WTC11 (cell line): ENCODE data around the gene GABRP. TPM values are rescaled to one million over a fixed set of nuclear protein-coding genes. Genes with fewer than 3 reads are reported as not detected.
A peak's percentile ranks its signal among the peaks of the same experiment; 100 is the strongest.

Experiments used
- ATAC-seq: fragments of 200-7000 bp; cut with Tn5 transposase; 2 replicates; pipeline ENCODE4 v1.10.0; 2021; ENCODE audit warnings: mild to moderate bottlenecking, moderate library complexity
- CTCF ChIA-PET: fragments of 300-600 bp; sonication (Branson Sonifier 250); formaldehyde crosslinking; loops from one replicate; lab custom pipeline; 2021; ENCODE audit warnings: antibody characterized with exemption; lab: Charles Lee
- POLR2A ChIA-PET: fragments of 350-600 bp; sonication (Branson Sonifier 250); formaldehyde crosslinking; loops from one replicate; lab custom pipeline; 2021; ENCODE audit warnings: antibody characterized with exemption; lab: Charles Lee
- DNase-seq: peaks from one replicate; pipeline ENCODE4 v3.0.0; 2021; ENCODE audit warnings: low spot score
- H3K27ac Mint-ChIP-seq: 2 replicates; pipeline ENCODE4 v1.8.0; 2021; ENCODE audit warnings: mixed read lengths
- H3K27me3 Mint-ChIP-seq: 2 replicates; pipeline ENCODE4 v1.8.0; 2021; ENCODE audit warnings: low read depth, mild to moderate bottlenecking, moderate library complexity, mixed read lengths
- H3K36me3 Mint-ChIP-seq: 2 replicates; pipeline ENCODE4 v1.8.0; 2021; ENCODE audit warnings: mixed read lengths
- H3K4me1 Mint-ChIP-seq: 2 replicates; pipeline ENCODE4 v1.8.0; 2022; ENCODE audit warnings: mixed read lengths
- H3K4me3 Mint-ChIP-seq: 2 replicates; pipeline ENCODE4 v1.8.0; 2021; ENCODE audit warnings: mild to moderate bottlenecking, moderate library complexity, mixed read lengths
- H3K9me3 Mint-ChIP-seq: 2 replicates; pipeline ENCODE4 v1.8.0; 2021; ENCODE audit warnings: mixed read lengths
- AFF4 ChIP-seq: sonication (generic); formaldehyde crosslinking; IDR thresholded peaks from 2 replicates; pipeline ENCODE4 v1.8.1; 2023; ENCODE audit warnings: mild to moderate bottlenecking, missing genetic modification reagents, borderline replicate concordance
- ATF1 ChIP-seq: sonication (generic); formaldehyde crosslinking; IDR thresholded peaks from 2 replicates; pipeline ENCODE4 v1.8.1; 2023; ENCODE audit warnings: mild to moderate bottlenecking, moderate library complexity, missing genetic modification reagents
- ELF4 ChIP-seq: sonication (generic); formaldehyde crosslinking; IDR thresholded peaks from 2 replicates; pipeline ENCODE4 v1.8.1; 2022; ENCODE audit warnings: low read depth, mild to moderate bottlenecking, moderate library complexity, missing genetic modification reagents
- FOXJ3 ChIP-seq: sonication (generic); formaldehyde crosslinking; IDR thresholded peaks from 2 replicates; pipeline ENCODE4 v1.9.0; 2021; ENCODE audit warnings: missing genetic modification reagents, mild to moderate bottlenecking, borderline replicate concordance
- NR2C2 ChIP-seq: sonication (generic); formaldehyde crosslinking; IDR thresholded peaks from 2 replicates; pipeline ENCODE4 v1.8.0; 2022; ENCODE audit warnings: mild to moderate bottlenecking, missing genetic modification reagents
- ZNF281 ChIP-seq: sonication (generic); formaldehyde crosslinking; IDR thresholded peaks from 2 replicates; pipeline ENCODE4 v1.8.0; 2023; ENCODE audit warnings: mild to moderate bottlenecking, missing genetic modification reagents
- ZNF317 ChIP-seq: sonication (generic); formaldehyde crosslinking; IDR thresholded peaks from 2 replicates; pipeline ENCODE4 v1.8.1; 2023; ENCODE audit warnings: low read depth, mild to moderate bottlenecking, moderate library complexity, missing genetic modification reagents, borderline replicate concordance
- ZNF425 ChIP-seq: fragments of 250-450 bp; sonication (Bioruptor Pico); conservative IDR thresholded peaks from 2 replicates; pipeline ENCODE4 v1.9.0; 2021; ENCODE audit warnings: mild to moderate bottlenecking
- total RNA-seq: library from RNA; stranded (reverse); gene quantifications from 3 replicates; pipeline ENCODE4 v1.2.3, GENCODE V29; 2021
- TF ChIP-seq, protein P1 (sequence below): sonication (generic); formaldehyde crosslinking; IDR thresholded peaks from 2 replicates; pipeline ENCODE4 v1.8.1; 2022; ENCODE audit warnings: mild to moderate bottlenecking, missing genetic modification reagents, moderate library complexity, borderline replicate concordance
- TF ChIP-seq, protein P2 (sequence below): fragments of 200-600 bp; IDR thresholded peaks from 2 replicates; pipeline ENCODE4 v1.8.0; 2022; ENCODE audit warnings: antibody characterized with exemption
- TF ChIP-seq, protein P3 (sequence below): sonication (generic); formaldehyde crosslinking; IDR thresholded peaks from 2 replicates; pipeline ENCODE4 v1.8.1; 2022; ENCODE audit warnings: low read depth, missing genetic modification reagents, borderline replicate concordance

Gene GABRP
- total RNA-seq, 1 experiment from 2014 or later, result 4.8 TPM

GRCh38 chr5:170860818-170861666, 77.5 kb downstream of the GABRP start:
- POLR2A ChIA-PET, result no interaction called here
- H3K9me3 Mint-ChIP-seq, result peaks cover 27% of the 10 kb centered on the region
- TF ChIP-seq ATF1 (CRISPR knock-in tag) (no peak), FOXJ3 (no peak), AFF4 (CRISPR knock-in tag) (no peak), ZNF317 (CRISPR knock-in tag) (peak; percentile 82; the same call in 1 of the 2 replicates), ELF4 (CRISPR knock-in tag) (no peak)
- CTCF ChIA-PET, result no interaction called here
- no peak for DNase-seq
- H3K36me3 Mint-ChIP-seq, result peaks cover 16% of the 10 kb centered on the region
- peak overlapping the region; percentile 61 for H3K4me3 Mint-ChIP-seq
- peaks cover 17% of the 10 kb centered on the region for H3K27me3 Mint-ChIP-seq
- ATAC-seq, result no peak
- H3K27ac Mint-ChIP-seq, result peak overlapping the region; percentile 60
- peaks cover 26% of the 10 kb centered on the region for H3K4me1 Mint-ChIP-seq

- TF ChIP-seq, protein P1, sequence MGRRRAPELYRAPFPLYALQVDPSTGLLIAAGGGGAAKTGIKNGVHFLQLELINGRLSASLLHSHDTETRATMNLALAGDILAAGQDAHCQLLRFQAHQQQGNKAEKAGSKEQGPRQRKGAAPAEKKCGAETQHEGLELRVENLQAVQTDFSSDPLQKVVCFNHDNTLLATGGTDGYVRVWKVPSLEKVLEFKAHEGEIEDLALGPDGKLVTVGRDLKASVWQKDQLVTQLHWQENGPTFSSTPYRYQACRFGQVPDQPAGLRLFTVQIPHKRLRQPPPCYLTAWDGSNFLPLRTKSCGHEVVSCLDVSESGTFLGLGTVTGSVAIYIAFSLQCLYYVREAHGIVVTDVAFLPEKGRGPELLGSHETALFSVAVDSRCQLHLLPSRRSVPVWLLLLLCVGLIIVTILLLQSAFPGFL, result no peak
- TF ChIP-seq NR2C2, result peak; percentile 87; the same call in 1 of the 2 replicates
- TF ChIP-seq, all 79 proteins: peak for 1
- H3K36me3 Mint-ChIP-seq, result peaks cover 20% of the 10 kb centered on the region
- peak overlapping the region; percentile 61 for H3K4me3 Mint-ChIP-seq
- ATAC-seq (no peak), DNase-seq (no peak)
- ChIA-PET CTCF (no interaction called here), POLR2A (no interaction called here)
- peaks cover 17% of the 10 kb centered on the region for H3K27me3 Mint-ChIP-seq
- H3K9me3 Mint-ChIP-seq, result peaks cover 27% of the 10 kb centered on the region
- peaks cover 26% of the 10 kb centered on the region for H3K4me1 Mint-ChIP-seq
- H3K27ac Mint-ChIP-seq, result peak overlapping the region; percentile 60
Measured at GRCh38 chr5:170861667-170861916, 78.1 kb downstream of the GABRP start.

- CTCF ChIA-PET, result no interaction called here
- H3K36me3 Mint-ChIP-seq, result peaks cover 20% of the 10 kb centered on the region
- POLR2A ChIA-PET, result no interaction called here
- H3K27me3 Mint-ChIP-seq, result peaks cover 17% of the 10 kb centered on the region
- peaks cover 27% of the 10 kb centered on the region for H3K9me3 Mint-ChIP-seq
- ATAC-seq (peak; percentile 94), DNase-seq (peak; percentile 88)
- H3K4me1 Mint-ChIP-seq, result peaks cover 26% of the 10 kb centered on the region
- H3K27ac Mint-ChIP-seq, result peak within 1 kb of the TSS; percentile 60
- peak within 1 kb of the TSS; percentile 69 for H3K4me3 Mint-ChIP-seq
- TF ChIP-seq, protein P2, sequence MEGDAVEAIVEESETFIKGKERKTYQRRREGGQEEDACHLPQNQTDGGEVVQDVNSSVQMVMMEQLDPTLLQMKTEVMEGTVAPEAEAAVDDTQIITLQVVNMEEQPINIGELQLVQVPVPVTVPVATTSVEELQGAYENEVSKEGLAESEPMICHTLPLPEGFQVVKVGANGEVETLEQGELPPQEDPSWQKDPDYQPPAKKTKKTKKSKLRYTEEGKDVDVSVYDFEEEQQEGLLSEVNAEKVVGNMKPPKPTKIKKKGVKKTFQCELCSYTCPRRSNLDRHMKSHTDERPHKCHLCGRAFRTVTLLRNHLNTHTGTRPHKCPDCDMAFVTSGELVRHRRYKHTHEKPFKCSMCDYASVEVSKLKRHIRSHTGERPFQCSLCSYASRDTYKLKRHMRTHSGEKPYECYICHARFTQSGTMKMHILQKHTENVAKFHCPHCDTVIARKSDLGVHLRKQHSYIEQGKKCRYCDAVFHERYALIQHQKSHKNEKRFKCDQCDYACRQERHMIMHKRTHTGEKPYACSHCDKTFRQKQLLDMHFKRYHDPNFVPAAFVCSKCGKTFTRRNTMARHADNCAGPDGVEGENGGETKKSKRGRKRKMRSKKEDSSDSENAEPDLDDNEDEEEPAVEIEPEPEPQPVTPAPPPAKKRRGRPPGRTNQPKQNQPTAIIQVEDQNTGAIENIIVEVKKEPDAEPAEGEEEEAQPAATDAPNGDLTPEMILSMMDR, result no peak
- TF ChIP-seq ZNF281 (CRISPR knock-in tag), result no peak
- no peak for TF ChIP-seq ZNF425 (CRISPR knock-in tag)
- TF ChIP-seq, protein P3, sequence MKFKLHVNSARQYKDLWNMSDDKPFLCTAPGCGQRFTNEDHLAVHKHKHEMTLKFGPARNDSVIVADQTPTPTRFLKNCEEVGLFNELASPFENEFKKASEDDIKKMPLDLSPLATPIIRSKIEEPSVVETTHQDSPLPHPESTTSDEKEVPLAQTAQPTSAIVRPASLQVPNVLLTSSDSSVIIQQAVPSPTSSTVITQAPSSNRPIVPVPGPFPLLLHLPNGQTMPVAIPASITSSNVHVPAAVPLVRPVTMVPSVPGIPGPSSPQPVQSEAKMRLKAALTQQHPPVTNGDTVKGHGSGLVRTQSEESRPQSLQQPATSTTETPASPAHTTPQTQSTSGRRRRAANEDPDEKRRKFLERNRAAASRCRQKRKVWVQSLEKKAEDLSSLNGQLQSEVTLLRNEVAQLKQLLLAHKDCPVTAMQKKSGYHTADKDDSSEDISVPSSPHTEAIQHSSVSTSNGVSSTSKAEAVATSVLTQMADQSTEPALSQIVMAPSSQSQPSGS (CRISPR knock-in tag), result no peak
Measured at GRCh38 chr5:170861917-170862766, 78.6 kb downstream of the GABRP start, which contains the start of gene RANBP17. TSS of gene RANBP17 (plus strand) at chr5:170862018.
